ENCODE data around the gene SPATS2. TPM values are rescaled to one million over a fixed set of nuclear protein-coding genes. Genes with fewer than 3 reads are reported as not detected.

SPATS2 gene
- total RNA-seq, 2 experiments from 2014 or later, result 22.7 to 36.4 TPM

DNA sequence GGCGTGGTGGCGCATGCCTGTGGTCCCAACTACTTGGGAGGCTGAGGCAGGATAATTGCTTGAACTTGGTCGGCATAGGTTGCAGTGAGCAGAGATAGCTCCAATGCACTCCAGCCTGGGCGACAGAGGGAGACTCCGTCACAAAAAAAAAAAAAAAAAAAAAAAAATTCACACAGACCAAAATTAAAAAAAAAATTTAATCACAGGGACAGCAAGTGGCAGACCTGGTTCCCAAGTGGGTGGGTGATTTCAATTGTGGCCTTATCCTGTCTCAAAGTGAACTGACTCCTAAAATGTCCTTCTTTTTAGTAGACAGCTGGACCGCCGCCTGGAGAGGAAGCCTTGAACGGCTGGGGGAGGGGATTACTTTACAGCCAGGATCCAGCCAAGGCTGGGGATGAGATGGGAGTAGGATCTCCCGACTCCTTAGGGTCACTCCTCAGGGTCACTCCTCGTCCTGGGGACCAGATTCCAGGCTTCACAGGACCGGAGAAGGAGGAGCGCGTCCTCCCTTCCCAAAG lies 170.0 kb downstream of the SPATS2 start:
- Histone ChIP-seq H2AFZ (ENCODE audit: low read length) (peak overlapping the region; percentile 73), H3K9me3 (ENCODE audit: low read length) (no peaks in the 10 kb centered on the region), H3K4me3 (ENCODE audit: low read depth, low read length, poor library complexity, severe bottlenecking) (peak overlapping the region; percentile 64), H3K36me3 (ENCODE audit: insufficient read depth, low read length) (no peaks in the 10 kb centered on the region), H3K4me2 (ENCODE audit: low read length) (peak overlapping the region; percentile 86), H3K4me1 (ENCODE audit: insufficient read depth, low read length, poor library complexity, severe bottlenecking) (peaks cover 35% of the 10 kb centered on the region), H3K27ac (ENCODE audit: low read depth, low read length, poor library complexity, severe bottlenecking) (peak overlapping the region; percentile 27), H4K20me1 (ENCODE audit: insufficient read depth, low read length) (no peaks in the 10 kb centered on the region), H3K9me2 (ENCODE audit: insufficient read depth, low read length) (no peaks in the 10 kb centered on the region), H3K79me2 (ENCODE audit: insufficient read depth, low read depth, low read length) (no peaks in the 10 kb centered on the region)
- TF ChIP-seq, protein P1, sequence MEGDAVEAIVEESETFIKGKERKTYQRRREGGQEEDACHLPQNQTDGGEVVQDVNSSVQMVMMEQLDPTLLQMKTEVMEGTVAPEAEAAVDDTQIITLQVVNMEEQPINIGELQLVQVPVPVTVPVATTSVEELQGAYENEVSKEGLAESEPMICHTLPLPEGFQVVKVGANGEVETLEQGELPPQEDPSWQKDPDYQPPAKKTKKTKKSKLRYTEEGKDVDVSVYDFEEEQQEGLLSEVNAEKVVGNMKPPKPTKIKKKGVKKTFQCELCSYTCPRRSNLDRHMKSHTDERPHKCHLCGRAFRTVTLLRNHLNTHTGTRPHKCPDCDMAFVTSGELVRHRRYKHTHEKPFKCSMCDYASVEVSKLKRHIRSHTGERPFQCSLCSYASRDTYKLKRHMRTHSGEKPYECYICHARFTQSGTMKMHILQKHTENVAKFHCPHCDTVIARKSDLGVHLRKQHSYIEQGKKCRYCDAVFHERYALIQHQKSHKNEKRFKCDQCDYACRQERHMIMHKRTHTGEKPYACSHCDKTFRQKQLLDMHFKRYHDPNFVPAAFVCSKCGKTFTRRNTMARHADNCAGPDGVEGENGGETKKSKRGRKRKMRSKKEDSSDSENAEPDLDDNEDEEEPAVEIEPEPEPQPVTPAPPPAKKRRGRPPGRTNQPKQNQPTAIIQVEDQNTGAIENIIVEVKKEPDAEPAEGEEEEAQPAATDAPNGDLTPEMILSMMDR (conservative IDR thresholded peaks at IDR 0.05; ENCODE audit: low read length), result no peak
- TF ChIP-seq EZH2phosphoT487 (IDR thresholded peaks at IDR 0.05; ENCODE audit: borderline replicate concordance, low read depth, low read length), result no peak
- intact Hi-C loops (cut with micrococcal nuclease; ENCODE audit: unreplicated experiment), result no loop called here
- POLR2A ChIA-PET, result interaction anchor here (0.7 kb wide), 2 partner anchors 54 to 204 kb away, joined by 4 to 9 read pairs; partner anchors contain the start of gene TMBIM6
- BruUV-seq (replicated peaks), result no TSS peak
- CTCF ChIA-PET (ENCODE audit: unreplicated experiment), result no interaction called here
- no peak for DNase-seq (ENCODE audit: low spot score)

GRCh38 chr12:49537752-49538509 lies 170.7 kb downstream of the SPATS2 start:
- Histone ChIP-seq H3K9me3 (ENCODE audit: low read length) (no peaks in the 10 kb centered on the region), H3K9me2 (ENCODE audit: insufficient read depth, low read length) (no peaks in the 10 kb centered on the region), H3K4me1 (ENCODE audit: insufficient read depth, low read length, poor library complexity, severe bottlenecking) (peaks cover 35% of the 10 kb centered on the region), H2AFZ (ENCODE audit: low read length) (peak overlapping the region; percentile 73), H4K20me1 (ENCODE audit: insufficient read depth, low read length) (no peaks in the 10 kb centered on the region), H3K79me2 (ENCODE audit: insufficient read depth, low read depth, low read length) (no peaks in the 10 kb centered on the region), H3K4me2 (ENCODE audit: low read length) (peak overlapping the region; percentile 86), H3K27ac (ENCODE audit: low read depth, low read length, poor library complexity, severe bottlenecking) (no peak overlapping the region), H3K4me3 (ENCODE audit: low read depth, low read length, poor library complexity, severe bottlenecking) (peak overlapping the region; percentile 64), H3K36me3 (ENCODE audit: insufficient read depth, low read length) (no peaks in the 10 kb centered on the region)
- intact Hi-C loops (cut with micrococcal nuclease; ENCODE audit: unreplicated experiment), result no loop called here
- no TSS peak for BruUV-seq (replicated peaks)
- 0 out of 2 replicates have a peak, but pooled peaks have one; percentile 39 for TF ChIP-seq EZH2phosphoT487 (IDR thresholded peaks at IDR 0.05; ENCODE audit: borderline replicate concordance, low read depth, low read length)
- TF ChIP-seq, protein P1 (conservative IDR thresholded peaks at IDR 0.05; ENCODE audit: low read length), result 0 out of 2 replicates have a peak, but pooled peaks have one; percentile 37
- peak; percentile 32 for DNase-seq (ENCODE audit: low spot score)
- ChIA-PET CTCF (ENCODE audit: unreplicated experiment) (no interaction called here), POLR2A (interaction anchor here (0.7 kb wide), 2 partner anchors 53 to 203 kb away, joined by 4 to 9 read pairs; partner anchors contain the start of gene TMBIM6)
